ENCODE measurements around the gene WDR26. TPM values are rescaled to one million over a fixed set of nuclear protein-coding genes. Genes with fewer than 3 reads are reported as not detected.

WDR26 gene
- total RNA-seq, 1 experiment from 2014 or later, result 81.4 TPM

GRCh38 chr1:224450159-224450558 is 15.6 kb upstream of the WDR26 start:
- no peaks in the 10 kb centered on the region for H3K27me3 Mint-ChIP-seq (ENCODE audit: low read depth)
- H4K91ac ChIP-seq (ENCODE audit: insufficient read length, low read depth, low read length), result no peak overlapping the region
- H3K36me3 Mint-ChIP-seq (ENCODE audit: insufficient read depth in 1 of 3, low read depth in 3 of 3), result peaks cover 0 to 6% (median 4%) of the 10 kb centered on the region in 3 experiments; a peak in 4 of 7 replicates
- H3K14ac ChIP-seq (ENCODE audit: insufficient read depth, low read length), result no peak overlapping the region
- no peak overlapping the region for H2AFZ ChIP-seq (ENCODE audit: low read length)
- H2AK5ac ChIP-seq (ENCODE audit: insufficient read length, low read length), result no peak overlapping the region
- H3K4me1 Mint-ChIP-seq, result peaks cover 6 to 7% of the 10 kb centered on the region in 2 experiments
- no peak overlapping the region for H2BK12ac ChIP-seq (ENCODE audit: insufficient read length, low read depth, low read length)
- H3K4ac ChIP-seq (ENCODE audit: low read depth, low read length), result no peak overlapping the region
- H3K4me3 Mint-ChIP-seq, result no peak overlapping the region
- no peak overlapping the region for H2BK120ac ChIP-seq (ENCODE audit: low read depth, low read length, poor library complexity, severe bottlenecking)
- H3K9ac ChIP-seq (ENCODE audit: extremely low read depth, insufficient read length, low read length), result no peak overlapping the region
- H3K56ac ChIP-seq (ENCODE audit: insufficient read length, low read depth, low read length), result no peak overlapping the region
- H3K27me3 ChIP-seq (ENCODE audit: insufficient read depth, low read length), result no peaks in the 10 kb centered on the region
- no peaks in the 10 kb centered on the region for H3K4me1 ChIP-seq (ENCODE audit: insufficient read depth, low read length)
- no peak for DNase-seq
- no peak overlapping the region for H2BK20ac ChIP-seq (ENCODE audit: low read depth, low read length, poor library complexity, severe bottlenecking)
- no peaks in the 10 kb centered on the region for H3K79me1 ChIP-seq (ENCODE audit: insufficient read depth, low read depth, low read length, poor library complexity, severe bottlenecking)
- H3K4me2 ChIP-seq (ENCODE audit: insufficient read depth, insufficient read length, low read length), result no peak overlapping the region
- no peak overlapping the region for H3K23ac ChIP-seq (ENCODE audit: insufficient read length, low read depth, low read length)
- H3K23me2 ChIP-seq (ENCODE audit: insufficient read length, low read depth, low read length, poor library complexity, severe bottlenecking), result no peaks in the 10 kb centered on the region
- no peaks in the 10 kb centered on the region for H3K9me3 Mint-ChIP-seq
- TF ChIP-seq CTCF (conservative IDR thresholded peaks at IDR 0.05), result no peak
- H3T11ph ChIP-seq (ENCODE audit: low read length), result no peak overlapping the region
- H4K5ac ChIP-seq (ENCODE audit: insufficient read length, low read depth, low read length), result no peak overlapping the region
- H4K20me1 ChIP-seq (ENCODE audit: control insufficient read depth, insufficient read depth, insufficient read length), result no peaks in the 10 kb centered on the region
- no CpG with 5 or more reads among the region's 5 CpGs for WGBS (ENCODE audit: extremely low coverage, insufficient read length, low lambda C conversion rate)
- H3K79me2 ChIP-seq (ENCODE audit: insufficient read depth, low read length), result 0 out of 2 replicates have a peak, but pooled peaks cover 1% of the 10 kb centered on the region
- no peak overlapping the region for H3K27ac ChIP-seq (ENCODE audit: insufficient read length, low read depth, low read length)
- H3K9me3 ChIP-seq (ENCODE audit: control insufficient read depth, low read depth, low read length), result no peaks in the 10 kb centered on the region
- no peak overlapping the region for H2BK15ac ChIP-seq (ENCODE audit: low read depth, low read length)
- no peak overlapping the region for H3K18ac ChIP-seq (ENCODE audit: insufficient read length, low read depth, low read length)
- no peak overlapping the region; a peak in 1 of 7 replicates for H3K27ac Mint-ChIP-seq
- H4K8ac ChIP-seq (replicated peaks; ENCODE audit: insufficient read length, low read depth, low read length), result no peak overlapping the region
- H2BK5ac ChIP-seq (ENCODE audit: insufficient read length, low read length), result no peak overlapping the region

All from H9 (cell line).